Testis (tissue), 2 donors: Measurements from ENCODE around the gene CFAP57.

Experiments used
- CTCF ChIP-seq, 3 experiments: fragments of 450-650 bp in 2 of 3; fragments of 200-600 bp in 1 of 3; sonication (generic) in 1 of 3; IDR thresholded peaks; one replicate each; pipeline ENCODE4 v1.5.1; 2016 to 2019; ENCODE audit warnings: antibody characterized with exemption in 3 of 3, mild to moderate bottlenecking in 2 of 3, moderate library complexity in 1 of 3
- POLR2A ChIP-seq: fragments of 450-650 bp; IDR thresholded peaks from one replicate; pipeline ENCODE4 v1.6.1; 2017; ENCODE audit warnings: antibody characterized with exemption, mild to moderate bottlenecking, moderate library complexity

DNA sequence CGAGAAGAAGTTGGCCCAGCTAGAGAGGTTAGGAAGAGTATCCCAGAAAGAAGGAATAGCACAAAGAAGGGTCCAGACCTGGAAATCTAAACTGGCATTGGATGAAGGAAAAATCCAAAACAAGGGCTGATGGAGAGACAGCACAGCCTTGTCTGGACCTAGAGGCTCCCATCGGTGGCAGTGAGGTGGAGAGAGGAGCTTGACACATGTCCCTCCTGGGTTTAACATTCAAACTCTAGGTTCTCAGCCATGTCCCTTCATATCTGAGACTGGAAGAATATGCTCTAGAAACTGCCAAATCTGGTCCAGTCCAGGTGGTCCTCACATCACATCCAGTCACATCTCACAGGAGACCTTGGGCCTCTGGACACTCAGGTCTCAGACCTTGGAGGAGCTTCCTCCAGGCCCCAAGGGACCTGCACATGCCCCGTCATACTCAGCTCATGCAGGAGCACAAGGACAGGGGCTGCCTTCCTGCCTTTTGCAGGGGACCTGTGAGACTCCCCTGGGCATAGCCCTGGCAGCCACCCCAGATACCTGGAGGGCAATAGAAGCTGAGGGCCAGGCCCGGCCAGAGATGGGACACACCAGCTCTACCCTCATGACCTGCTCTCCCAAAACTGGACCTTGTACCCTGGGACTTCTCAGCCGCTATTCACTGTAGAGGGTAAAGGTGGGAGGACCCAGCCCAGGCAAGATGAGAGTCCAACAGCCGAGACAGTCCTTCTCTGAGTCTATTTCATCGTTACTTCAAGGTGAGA, 105.2 kb downstream of the CFAP57 start:
- no peak for TF ChIP-seq CTCF (IDR thresholded peaks at IDR 0.05)
- no peak for TF ChIP-seq POLR2A
